Naive thymus-derived CD4-positive, alpha-beta T cell (primary cell): ENCODE measurements around the gene COP1. TPM values are rescaled to one million over a fixed set of nuclear protein-coding genes. Genes with fewer than 3 reads are reported as not detected.

ENCODE experiments used
- ATAC-seq: fragments of 150-1000 bp; cut with Tn5 transposase; 2 replicates; pipeline ENCODE4 v1.10.0; 2021; ENCODE audit warnings: mild to moderate bottlenecking, moderate library complexity
- CTCF ChIA-PET: fragments of 350-600 bp; sonication (Branson Sonifier 250); formaldehyde crosslinking; loops from one replicate; lab custom pipeline; 2021; ENCODE audit warnings: antibody characterized with exemption; lab: Charles Lee
- POLR2A ChIA-PET: fragments of 350-600 bp; sonication (Branson Sonifier 250); formaldehyde crosslinking; loops from one replicate; lab custom pipeline; 2021; ENCODE audit warnings: antibody characterized with exemption, inconsistent platforms; lab: Charles Lee
- DNase-seq, 9 donors: peaks; one replicate each; pipeline versions ENCODE4 v3.0.0 to v3.0.0-alpha.2; 2020 to 2022; ENCODE audit warnings: mixed read lengths in 1 of 9
- H3K27ac ChIP-seq: one replicate; pipeline ENCODE4 v1.7.0; 2013; ENCODE audit warnings: mild to moderate bottlenecking, low read depth, low read length, moderate library complexity
- H3K27me3 ChIP-seq, 2 donors: one replicate each; pipeline ENCODE4 v1.7.0; 2013; ENCODE audit warnings: low read length in 2 of 2, mild to moderate bottlenecking in 2 of 2, moderate library complexity in 2 of 2; ENCODE audit not compliant: control insufficient read depth in 2 of 2, insufficient read depth in 2 of 2
- H3K36me3 ChIP-seq, 3 experiments: 1 replicate in 2 of 3; 2 replicates in 1 of 3; pipeline ENCODE4 v1.7.0; 2013; ENCODE audit warnings: low read length in 3 of 3, mild to moderate bottlenecking in 3 of 3, moderate library complexity in 1 of 3; ENCODE audit not compliant: insufficient read depth in 3 of 3, control insufficient read depth in 2 of 3
- H3K4me1 ChIP-seq, 2 donors: one replicate each; pipeline ENCODE4 v1.7.0; 2013; ENCODE audit warnings: low read length in 2 of 2, mild to moderate bottlenecking in 2 of 2, moderate library complexity in 1 of 2; ENCODE audit not compliant: control insufficient read depth in 2 of 2, insufficient read depth in 2 of 2
- H3K4me3 ChIP-seq: 2 replicates; pipeline ENCODE4 v1.7.0; 2013; ENCODE audit warnings: mild to moderate bottlenecking, low read length
- H3K9me3 ChIP-seq, 3 experiments: 1 replicate in 2 of 3; 2 replicates in 1 of 3; pipeline ENCODE4 v1.7.0; 2013; ENCODE audit warnings: low read length in 3 of 3; ENCODE audit not compliant: control insufficient read depth in 2 of 3
- H3K27ac Mint-ChIP-seq, 9 donors: one replicate each; pipeline ENCODE4 v1.8.0; 2020 to 2022; ENCODE audit warnings: mixed read lengths in 9 of 9, mild to moderate bottlenecking in 8 of 9, moderate library complexity in 5 of 9, inconsistent platforms in 2 of 9
- H3K27me3 Mint-ChIP-seq, 5 donors: one replicate each; pipeline ENCODE4 v1.8.0; 2021 to 2022; ENCODE audit warnings: mixed read lengths in 5 of 5, mild to moderate bottlenecking in 1 of 5
- H3K36me3 Mint-ChIP-seq, 5 donors: one replicate each; pipeline ENCODE4 v1.8.0; 2020 to 2022; ENCODE audit warnings: mixed read lengths in 5 of 5, mild to moderate bottlenecking in 3 of 5, inconsistent platforms in 1 of 5
- H3K4me1 Mint-ChIP-seq, 7 donors: one replicate each; pipeline ENCODE4 v1.8.0; 2020 to 2022; ENCODE audit warnings: mixed read lengths in 7 of 7, mild to moderate bottlenecking in 3 of 7, inconsistent platforms in 1 of 7
- H3K4me3 Mint-ChIP-seq, 10 donors: one replicate each; pipeline ENCODE4 v1.8.0; 2020 to 2022; ENCODE audit warnings: mild to moderate bottlenecking in 10 of 10, mixed read lengths in 10 of 10, moderate library complexity in 6 of 10, inconsistent platforms in 2 of 10
- H3K9me3 Mint-ChIP-seq, 11 donors: one replicate each; pipeline ENCODE4 v1.8.0; 2020 to 2022; ENCODE audit warnings: mixed read lengths in 11 of 11, mild to moderate bottlenecking in 4 of 11, inconsistent platforms in 1 of 11, moderate library complexity in 1 of 11
- intact Hi-C, 2 donors: fragments of 100-400 bp; cut with micrococcal nuclease; formaldehyde crosslinking; loops; one replicate each; pipeline ENCODE4 v1.15.1; 2023
- polyA plus RNA-seq, 2 donors: library from polyadenylated mRNA; unstranded; fragments of 300-500 nt; fragmentation: Illumina TruSeq; gene quantifications; one replicate each; pipeline ENCODE4 v1.2.3, GENCODE V29; 2021
- total RNA-seq, 6 experiments: library from RNA in 5 of 6; stranded (reverse) in 5 of 6; gene quantifications; 1 replicate in 5 of 6; 2 replicates in 1 of 6; pipeline ENCODE4 v1.2.3 and lab custom pipeline; 2021 to 2026

COP1 gene
- total and polyA plus RNA-seq, 7 experiments from 2014 or later: 39.1 to 57.0 (median 43.9) TPM

DNA sequence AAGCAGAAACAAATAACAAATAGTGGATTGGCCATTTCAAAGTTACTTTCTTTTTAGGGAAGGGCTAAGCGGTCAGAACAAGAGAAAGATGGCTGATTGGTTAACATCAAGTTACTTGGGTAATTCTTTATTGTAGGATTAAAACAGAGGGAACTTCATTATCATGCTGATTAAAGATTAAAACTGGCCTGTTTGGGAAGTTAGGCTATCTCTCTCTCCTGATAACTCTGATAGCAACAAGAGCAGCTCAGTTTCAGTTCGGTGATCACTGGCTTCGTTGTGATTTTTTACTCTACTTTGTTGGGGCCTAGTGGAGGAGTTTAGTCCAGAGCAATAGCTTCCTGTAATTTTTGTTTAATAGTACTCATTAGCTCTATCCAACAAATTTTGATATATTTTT lies 20.5 kb upstream of the COP1 start:
- Mint-ChIP-seq H3K4me1 (no peaks in the 10 kb centered on the region), H3K27me3 (peaks cover 0 to 4% (median 0%) of the 10 kb centered on the region in 5 donors), H3K36me3 (no peaks in the 10 kb centered on the region), H3K4me3 (no peak overlapping the region), H3K9me3 (peaks cover 0 to 4% (median 1%) of the 10 kb centered on the region in 11 donors), H3K27ac (no peak overlapping the region)
- POLR2A ChIA-PET: no interaction called here
- Histone ChIP-seq H3K4me3 (no peak overlapping the region), H3K27ac (no peak overlapping the region), H3K9me3 (no peaks in the 10 kb centered on the region), H3K36me3 (no peaks in the 10 kb centered on the region), H3K27me3 (no peaks in the 10 kb centered on the region), H3K4me1 (no peaks in the 10 kb centered on the region)
- intact Hi-C loops: no loop called here
- CTCF ChIA-PET: no interaction called here
- DNase-seq (no peak), ATAC-seq (no peak)

DNA sequence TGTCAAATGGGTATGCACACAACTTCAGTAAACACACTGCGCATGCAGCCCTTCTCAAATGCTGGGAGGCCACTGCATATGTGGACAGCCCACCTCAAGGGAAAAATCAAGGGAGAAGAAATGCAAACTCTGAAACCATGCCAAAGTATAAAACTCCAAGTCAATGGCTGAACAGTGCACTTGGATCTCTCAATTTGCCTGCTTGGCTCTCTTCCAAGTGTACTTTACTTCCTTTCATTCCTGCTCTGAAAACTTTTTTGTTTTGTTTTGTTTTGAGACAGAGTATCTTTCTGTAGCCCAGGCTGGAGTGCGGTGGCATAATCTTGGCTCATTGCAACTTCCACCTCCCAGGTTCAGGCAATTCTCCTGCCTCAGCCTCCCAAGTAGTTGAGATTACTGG lies 18.8 kb upstream of the COP1 start:
- ChIA-PET CTCF (no interaction called here), POLR2A (no interaction called here)
- Histone ChIP-seq H3K4me3 (no peak overlapping the region), H3K27ac (no peak overlapping the region), H3K9me3 (no peaks in the 10 kb centered on the region), H3K27me3 (no peaks in the 10 kb centered on the region), H3K4me1 (no peaks in the 10 kb centered on the region), H3K36me3 (no peaks in the 10 kb centered on the region)
- peaks cover 0 to 5% (median 4%) of the 10 kb centered on the region in 5 donors for H3K27me3 Mint-ChIP-seq
- intact Hi-C loops: no loop called here
- H3K36me3 Mint-ChIP-seq: peaks cover 0 to 6% (median 0%) of the 10 kb centered on the region in 5 donors
- no peaks in the 10 kb centered on the region for H3K4me1 Mint-ChIP-seq
- no peak overlapping the region for H3K4me3 Mint-ChIP-seq
- H3K27ac Mint-ChIP-seq: no peak overlapping the region
- DNase-seq (no peak), ATAC-seq (no peak)
- no peaks in the 10 kb centered on the region for H3K9me3 Mint-ChIP-seq

DNA sequence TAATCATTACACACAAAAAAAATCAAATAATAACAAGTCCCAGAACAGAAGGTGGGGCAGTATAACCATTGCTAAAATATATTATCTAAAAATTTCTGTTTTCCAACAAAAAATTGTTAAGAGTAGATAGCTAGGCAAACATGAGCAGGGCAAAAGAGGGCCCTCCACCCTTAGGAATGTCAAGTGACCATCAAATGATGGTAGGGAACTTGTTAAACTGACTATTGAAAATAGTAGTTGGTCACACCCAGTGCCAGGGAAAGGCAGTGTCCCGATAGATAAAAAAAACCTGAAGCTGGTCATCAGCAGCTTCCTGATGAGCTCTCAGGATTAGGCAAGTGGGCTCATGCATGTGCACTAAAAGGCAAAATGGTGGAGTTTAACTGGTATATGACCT lies 18.4 kb upstream of the COP1 start:
- no peak overlapping the region for H3K27ac ChIP-seq
- no peaks in the 10 kb centered on the region for H3K27me3 ChIP-seq
- CTCF ChIA-PET: no interaction called here
- no peaks in the 10 kb centered on the region for H3K9me3 Mint-ChIP-seq
- H3K27ac Mint-ChIP-seq: no peak overlapping the region
- H3K4me3 ChIP-seq: no peak overlapping the region
- intact Hi-C loops: no loop called here
- no peaks in the 10 kb centered on the region for H3K4me1 Mint-ChIP-seq
- POLR2A ChIA-PET: no interaction called here
- H3K9me3 ChIP-seq: no peaks in the 10 kb centered on the region
- no peak for DNase-seq
- no peak overlapping the region for H3K4me3 Mint-ChIP-seq
- no peaks in the 10 kb centered on the region for H3K4me1 ChIP-seq
- H3K27me3 Mint-ChIP-seq: peaks cover 0 to 5% (median 4%) of the 10 kb centered on the region in 5 donors
- H3K36me3 Mint-ChIP-seq: peaks cover 0 to 6% (median 0%) of the 10 kb centered on the region in 5 donors
- H3K36me3 ChIP-seq: no peaks in the 10 kb centered on the region
- ATAC-seq: no peak

DNA sequence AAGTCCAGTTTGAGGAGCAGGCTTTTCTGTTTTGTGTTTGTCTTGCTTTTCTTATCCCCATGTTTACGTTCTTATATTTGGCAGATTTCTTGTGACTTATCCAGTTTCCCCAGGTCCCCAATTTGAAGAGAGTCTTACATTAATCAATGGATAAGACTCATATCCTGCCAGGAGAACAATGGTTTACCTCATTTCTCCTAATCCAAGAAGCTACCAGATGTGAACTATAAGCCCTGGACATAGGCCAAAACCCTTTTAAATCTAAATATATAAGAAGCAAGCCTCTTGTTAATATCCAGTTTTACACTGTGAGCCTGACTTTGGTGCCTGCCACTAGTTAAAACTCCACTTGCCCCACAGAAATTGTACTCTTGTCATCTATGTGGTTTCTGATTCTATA lies 15.1 kb upstream of the COP1 start:
- Histone ChIP-seq H3K4me3 (no peak overlapping the region), H3K4me1 (no peaks in the 10 kb centered on the region), H3K36me3 (no peaks in the 10 kb centered on the region), H3K9me3 (no peaks in the 10 kb centered on the region), H3K27ac (no peak overlapping the region), H3K27me3 (no peaks in the 10 kb centered on the region)
- intact Hi-C loops: no loop called here
- POLR2A ChIA-PET: no interaction called here
- no peak overlapping the region for H3K27ac Mint-ChIP-seq
- DNase-seq (no peak), ATAC-seq (no peak)
- peaks cover 0 to 3% (median 0%) of the 10 kb centered on the region in 11 donors for H3K9me3 Mint-ChIP-seq
- peaks cover 0 to 6% (median 0%) of the 10 kb centered on the region in 5 donors for H3K36me3 Mint-ChIP-seq
- H3K4me3 Mint-ChIP-seq: no peak overlapping the region
- H3K4me1 Mint-ChIP-seq: no peaks in the 10 kb centered on the region
- peaks cover 4 to 10% (median 5%) of the 10 kb centered on the region in 5 donors for H3K27me3 Mint-ChIP-seq
- CTCF ChIA-PET: no interaction called here

DNA sequence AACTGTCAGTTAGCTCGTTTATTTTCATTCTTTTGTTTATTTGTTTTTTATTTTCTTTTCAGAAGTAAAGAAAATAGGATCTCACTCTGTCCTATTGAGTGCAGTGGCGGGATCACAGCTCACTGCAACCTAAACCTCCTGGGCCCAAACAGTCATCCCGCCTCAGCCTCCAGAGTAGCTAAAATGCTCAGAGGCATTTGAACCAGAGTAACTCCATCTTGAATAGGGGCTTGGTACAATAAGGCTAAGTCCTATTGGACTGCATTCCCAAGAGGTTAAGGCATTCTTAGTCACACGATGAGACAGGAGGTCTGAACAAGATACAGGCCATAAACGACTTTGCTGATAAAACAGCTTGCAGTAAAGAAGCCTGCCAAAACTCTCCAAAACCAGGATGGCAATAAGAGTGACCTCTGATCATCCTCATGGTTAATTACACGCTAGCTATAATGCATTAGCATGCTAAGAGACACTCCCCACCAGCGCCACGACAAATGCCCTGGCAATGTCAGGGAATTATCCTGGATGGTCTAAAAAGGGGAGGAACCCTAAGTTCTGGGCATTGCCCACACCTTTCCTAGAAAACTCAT lies 13.1 kb upstream of the COP1 start:
- peaks cover 4 to 17% (median 11%) of the 10 kb centered on the region in 5 donors for H3K27me3 Mint-ChIP-seq
- H3K4me3 Mint-ChIP-seq: no peak overlapping the region
- peaks cover 0 to 6% (median 0%) of the 10 kb centered on the region in 5 donors for H3K36me3 Mint-ChIP-seq
- POLR2A ChIA-PET: no interaction called here
- Histone ChIP-seq H3K9me3 (no peaks in the 10 kb centered on the region), H3K27ac (no peak overlapping the region), H3K4me3 (no peak overlapping the region), H3K4me1 (no peaks in the 10 kb centered on the region), H3K27me3 (no peaks in the 10 kb centered on the region), H3K36me3 (no peaks in the 10 kb centered on the region)
- CTCF ChIA-PET: no interaction called here
- no peak overlapping the region for H3K27ac Mint-ChIP-seq
- H3K9me3 Mint-ChIP-seq: peaks cover 0 to 3% (median 0%) of the 10 kb centered on the region in 11 donors
- no peak for DNase-seq
- no peaks in the 10 kb centered on the region for H3K4me1 Mint-ChIP-seq
- intact Hi-C loops: no loop called here
- ATAC-seq: no peak

DNA sequence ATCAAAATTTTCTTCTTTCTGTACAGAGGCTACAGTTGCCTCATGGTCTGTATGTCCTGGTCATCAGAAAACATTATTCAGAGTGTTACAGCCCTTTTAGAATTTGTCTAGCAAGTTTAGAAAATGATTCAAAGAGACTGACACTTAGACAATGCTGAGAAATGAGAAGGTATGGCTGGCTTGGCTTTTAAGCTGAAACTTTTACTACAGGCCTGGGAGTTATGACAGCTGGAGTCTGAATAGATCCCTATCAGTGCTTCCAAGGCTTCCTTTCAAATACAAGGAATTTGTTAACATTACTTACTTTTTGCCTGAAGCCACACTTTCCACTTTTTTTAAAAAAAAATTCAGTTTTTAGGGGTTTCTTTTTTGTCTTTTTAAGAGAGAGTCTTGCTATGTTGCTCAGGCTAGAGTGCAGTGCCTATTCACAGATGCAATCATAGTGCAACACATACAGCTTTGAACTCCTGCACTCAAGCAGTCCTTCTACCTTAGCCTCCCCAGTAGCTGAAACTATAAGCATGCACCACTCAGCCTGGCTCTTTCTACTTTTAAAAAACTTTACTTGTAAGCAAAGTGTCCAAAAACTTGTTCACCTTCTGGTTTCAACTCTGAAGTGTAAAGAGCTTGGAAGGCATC lies 10.5 kb upstream of the COP1 start:
- Mint-ChIP-seq H3K27ac (no peak overlapping the region), H3K36me3 (peaks cover 0 to 6% (median 0%) of the 10 kb centered on the region in 5 donors), H3K4me3 (no peak overlapping the region), H3K4me1 (no peaks in the 10 kb centered on the region), H3K9me3 (peaks cover 0 to 3% (median 0%) of the 10 kb centered on the region in 11 donors), H3K27me3 (peaks cover 0 to 17% (median 15%) of the 10 kb centered on the region in 5 donors)
- H3K4me1 ChIP-seq: no peaks in the 10 kb centered on the region
- H3K4me3 ChIP-seq: no peak overlapping the region
- no peaks in the 10 kb centered on the region for H3K27me3 ChIP-seq
- ChIA-PET POLR2A (no interaction called here), CTCF (no interaction called here)
- no peaks in the 10 kb centered on the region for H3K9me3 ChIP-seq
- ATAC-seq: no peak
- intact Hi-C loops: no loop called here
- no peaks in the 10 kb centered on the region for H3K36me3 ChIP-seq
- no peak overlapping the region for H3K27ac ChIP-seq
- DNase-seq: no peak

DNA sequence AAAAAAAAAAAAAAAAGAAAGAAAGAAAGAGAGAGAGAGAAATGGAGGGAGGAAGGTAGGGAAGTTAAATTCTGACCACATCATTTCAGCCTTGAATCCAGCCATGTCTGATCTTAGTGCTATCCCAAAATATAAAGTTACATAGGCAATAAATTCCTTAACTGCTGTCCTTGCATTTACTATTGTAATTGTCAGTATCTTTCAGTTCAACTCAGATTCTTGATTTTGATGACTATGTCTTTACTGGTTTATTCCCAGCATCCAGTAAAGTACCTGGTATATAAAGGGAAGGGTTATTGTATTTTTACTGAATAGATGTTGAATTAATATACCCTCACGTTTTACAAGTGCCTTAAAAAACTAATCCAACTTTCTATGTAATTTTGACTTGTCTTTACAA lies 8.9 kb upstream of the COP1 start:
- no peak for ATAC-seq
- intact Hi-C loops: no loop called here
- POLR2A ChIA-PET: no interaction called here
- H3K4me1 ChIP-seq: no peaks in the 10 kb centered on the region
- H3K9me3 Mint-ChIP-seq: peaks cover 0 to 3% (median 0%) of the 10 kb centered on the region in 11 donors
- no peak overlapping the region for H3K4me3 ChIP-seq
- CTCF ChIA-PET: no interaction called here
- peaks cover 0 to 16% (median 13%) of the 10 kb centered on the region in 5 donors for H3K27me3 Mint-ChIP-seq
- H3K9me3 ChIP-seq: no peaks in the 10 kb centered on the region
- no peak overlapping the region for H3K27ac ChIP-seq
- H3K36me3 ChIP-seq: no peaks in the 10 kb centered on the region
- H3K4me1 Mint-ChIP-seq: peaks cover 0 to 5% (median 0%) of the 10 kb centered on the region in 7 donors
- H3K4me3 Mint-ChIP-seq: no peak overlapping the region
- DNase-seq: no peak
- H3K27ac Mint-ChIP-seq: no peak overlapping the region
- H3K36me3 Mint-ChIP-seq: no peaks in the 10 kb centered on the region
- H3K27me3 ChIP-seq: no peaks in the 10 kb centered on the region
